Fibroblast of skin of back (primary cell): ENCODE results near the gene TBX18.
A peak's percentile ranks its signal among the peaks of the same experiment; 100 is the strongest.

Experiments used
- DNase-seq: peaks from one replicate; pipeline ENCODE4 v3.0.0-alpha.2; 2013

Gene TBX18

GRCh38 chr6:84743616-84744015, 20.8 kb downstream of the TBX18 start:
- DNase-seq = no peak

GRCh38 chr6:84740385-84740784, 24.0 kb downstream of the TBX18 start:
- DNase-seq = no peak

- peak; percentile 3 for DNase-seq
These were observed 24.6 kb downstream of the TBX18 start for GRCh38 chr6:84739866-84740208.

- no peak for DNase-seq
These were observed 25.2 kb downstream of the TBX18 start for GRCh38 chr6:84738996-84739865.

- DNase-seq = no peak
These were observed 30.5 kb downstream of the TBX18 start for GRCh38 chr6:84733889-84734288.

- DNase-seq = no peak
These were observed 32.5 kb downstream of the TBX18 start for GRCh38 chr6:84731901-84732300.

- no peak for DNase-seq
These were observed 33.0 kb downstream of the TBX18 start for GRCh38 chr6:84731401-84731800.

GRCh38 chr6:84728602-84729001, 35.8 kb downstream of the TBX18 start:
- peak; percentile 29 for DNase-seq

GRCh38 chr6:84719152-84719551, 45.2 kb downstream of the TBX18 start:
- no peak for DNase-seq

- no peak for DNase-seq
These were observed 46.1 kb downstream of the TBX18 start for GRCh38 chr6:84718038-84718955.

GRCh38 chr6:84709121-84709520, 55.3 kb downstream of the TBX18 start:
- no peak for DNase-seq

GRCh38 chr6:84707171-84707570, 57.2 kb downstream of the TBX18 start:
- DNase-seq = no peak

GRCh38 chr6:84696166-84696565, 68.2 kb downstream of the TBX18 start:
- DNase-seq = peak; percentile 9

- no peak for DNase-seq
These were observed 72.3 kb downstream of the TBX18 start for GRCh38 chr6:84691978-84692623.

GRCh38 chr6:84688141-84688873, 76.1 kb downstream of the TBX18 start:
- peak; percentile 73 for DNase-seq

GRCh38 chr6:84687431-84687830, 77.0 kb downstream of the TBX18 start:
- DNase-seq = peak; percentile 66

GRCh38 chr6:84685983-84686584, 78.3 kb downstream of the TBX18 start:
- no peak for DNase-seq

- no peak for DNase-seq
These were observed 82.6 kb downstream of the TBX18 start for GRCh38 chr6:84681693-84682326.

GRCh38 chr6:84675651-84676050, 88.7 kb downstream of the TBX18 start:
- DNase-seq = no peak

GRCh38 chr6:84674395-84674794, 90.0 kb downstream of the TBX18 start:
- DNase-seq = no peak

GRCh38 chr6:84671183-84671582, 93.2 kb downstream of the TBX18 start:
- no peak for DNase-seq
